ENCODE results near the gene DAND5. TPM values are rescaled to one million over a fixed set of nuclear protein-coding genes. Genes with fewer than 3 reads are reported as not detected.

DAND5 gene, protein sequence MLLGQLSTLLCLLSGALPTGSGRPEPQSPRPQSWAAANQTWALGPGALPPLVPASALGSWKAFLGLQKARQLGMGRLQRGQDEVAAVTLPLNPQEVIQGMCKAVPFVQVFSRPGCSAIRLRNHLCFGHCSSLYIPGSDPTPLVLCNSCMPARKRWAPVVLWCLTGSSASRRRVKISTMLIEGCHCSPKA
- 0.09 to 0.16 TPM in 2 of 5 replicates, not detected in the others for total RNA-seq (2022; extraction: Qiagen RNA extraction; ENCODE audit: low read depth)

DNA sequence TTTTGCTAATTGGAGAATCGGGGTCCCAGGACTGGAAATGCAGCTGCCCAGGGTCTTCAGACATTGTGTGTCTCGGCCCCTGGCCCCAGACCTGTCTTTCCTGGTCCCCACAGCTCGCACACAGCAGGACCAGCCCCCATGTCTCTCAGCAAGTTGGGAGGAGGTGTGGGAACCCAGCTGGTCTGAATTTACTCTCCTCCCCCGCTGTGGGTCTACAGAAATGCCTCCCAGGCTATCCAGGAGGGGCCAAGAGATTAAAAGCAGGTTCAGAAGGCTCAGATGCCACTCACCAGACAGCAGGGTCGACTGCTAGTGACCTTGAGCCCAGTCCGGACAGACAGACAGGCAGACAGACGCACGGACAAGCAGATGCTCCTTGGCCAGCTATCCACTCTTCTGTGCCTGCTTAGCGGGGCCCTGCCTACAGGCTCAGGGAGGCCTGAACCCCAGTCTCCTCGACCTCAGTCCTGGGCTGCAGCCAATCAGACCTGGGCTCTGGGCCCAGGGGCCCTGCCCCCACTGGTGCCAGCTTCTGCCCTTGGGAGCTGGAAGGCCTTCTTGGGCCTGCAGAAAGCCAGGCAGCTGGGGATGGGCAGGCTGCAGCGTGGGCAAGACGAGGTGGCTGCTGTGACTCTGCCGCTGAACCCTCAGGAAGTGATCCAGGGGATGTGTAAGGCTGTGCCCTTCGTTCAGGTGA lies at the start of gene DAND5:
Gene DAND5, plus strand, starts transcription at position 285 of the 697 bp plus-strand sequence. Its CDS starts 85 bp downstream, at position 370.

GRCh38 chr19:12933287-12934072 lies 35.9 kb upstream of the DAND5 start, which contains the start of gene FARSA:
Gene FARSA, minus strand, starts transcription at chr19:12933711. Its CDS starts 15 bp downstream, at chr19:12933696.

DNA sequence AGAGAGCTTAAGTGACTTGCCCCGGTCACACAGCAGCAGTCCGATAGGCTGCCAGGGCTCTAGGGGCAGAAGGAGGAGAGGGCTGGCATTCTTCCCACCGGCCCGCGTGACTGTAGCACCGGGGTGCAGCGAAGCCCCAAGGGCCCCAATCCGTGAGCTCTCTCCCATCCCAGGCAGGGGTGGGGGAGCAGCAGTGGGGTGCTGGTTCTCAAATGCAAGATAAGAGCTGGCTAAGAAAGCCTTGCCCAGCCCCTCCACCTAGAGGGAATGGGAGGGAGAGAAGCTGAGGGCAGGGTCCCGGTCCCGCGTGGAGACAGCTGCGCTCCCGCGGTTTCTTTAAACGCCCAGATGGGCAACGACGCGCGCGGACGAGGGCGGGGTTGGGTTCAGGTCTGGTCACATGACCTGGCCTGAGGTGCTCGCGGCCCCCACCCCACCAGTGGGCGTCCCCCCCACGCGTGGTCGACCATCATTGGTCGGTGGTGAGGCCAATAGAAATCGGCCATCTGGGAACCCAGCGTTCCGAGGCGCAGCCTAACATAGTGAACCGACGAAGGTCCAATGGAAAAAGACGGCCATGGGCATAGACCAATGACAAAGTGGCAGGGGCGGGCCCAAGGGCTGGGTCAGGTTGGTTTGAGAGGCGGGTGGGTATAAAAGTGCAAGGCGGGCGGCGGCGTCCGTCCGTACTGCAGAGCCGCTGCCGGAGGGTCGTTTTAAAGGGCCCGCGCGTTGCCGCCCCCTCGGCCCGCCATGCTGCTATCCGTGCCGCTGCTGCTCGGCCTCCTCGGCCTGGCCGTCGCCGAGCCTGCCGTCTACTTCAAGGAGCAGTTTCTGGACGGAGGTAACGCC lies 31.2 kb upstream of the DAND5 start, which contains the start of gene CALR:
Gene CALR, plus strand, starts transcription at position 683 of the 852 bp plus-strand sequence. Its CDS starts 71 bp downstream, at position 754.

DNA sequence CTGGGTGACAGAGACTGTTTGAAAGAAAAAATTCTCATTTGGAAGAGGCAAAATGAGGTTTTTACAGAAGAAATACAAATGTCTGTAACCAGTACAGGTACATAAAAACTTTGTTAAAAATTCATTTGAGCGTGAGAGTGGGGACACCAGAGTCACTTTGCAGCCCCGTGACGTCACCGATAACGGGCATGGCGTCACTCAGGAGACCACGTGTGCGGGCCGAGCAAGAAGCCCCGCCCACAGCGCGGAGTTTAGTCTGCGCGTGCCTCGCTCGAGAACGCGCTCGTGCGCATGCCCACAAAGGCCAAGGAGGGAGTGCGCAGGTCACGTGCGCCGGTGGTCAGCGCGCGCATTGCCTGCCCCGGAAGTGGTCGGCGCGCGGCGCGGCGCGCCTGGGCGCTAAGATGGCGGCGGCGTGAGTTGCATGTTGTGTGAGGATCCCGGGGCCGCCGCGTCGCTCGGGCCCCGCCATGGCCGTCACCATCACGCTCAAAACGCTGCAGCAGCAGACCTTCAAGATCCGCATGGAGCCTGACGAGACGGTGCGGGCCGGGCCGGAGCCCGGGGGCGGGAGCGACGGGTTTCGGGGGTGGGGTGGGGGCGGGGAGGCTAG lies 23.8 kb upstream of the DAND5 start, which contains the start of gene RAD23A:
Gene RAD23A, plus strand, starts transcription at position 384 of the 613 bp plus-strand sequence. Its CDS starts 87 bp downstream, at position 471.

GRCh38 chr19:12956446-12957388 lies 12.7 kb upstream of the DAND5 start, which contains the start of gene GADD45GIP1:
Gene GADD45GIP1, minus strand, starts transcription at chr19:12957223. Its CDS starts 11 bp downstream, at chr19:12957212.

DNA sequence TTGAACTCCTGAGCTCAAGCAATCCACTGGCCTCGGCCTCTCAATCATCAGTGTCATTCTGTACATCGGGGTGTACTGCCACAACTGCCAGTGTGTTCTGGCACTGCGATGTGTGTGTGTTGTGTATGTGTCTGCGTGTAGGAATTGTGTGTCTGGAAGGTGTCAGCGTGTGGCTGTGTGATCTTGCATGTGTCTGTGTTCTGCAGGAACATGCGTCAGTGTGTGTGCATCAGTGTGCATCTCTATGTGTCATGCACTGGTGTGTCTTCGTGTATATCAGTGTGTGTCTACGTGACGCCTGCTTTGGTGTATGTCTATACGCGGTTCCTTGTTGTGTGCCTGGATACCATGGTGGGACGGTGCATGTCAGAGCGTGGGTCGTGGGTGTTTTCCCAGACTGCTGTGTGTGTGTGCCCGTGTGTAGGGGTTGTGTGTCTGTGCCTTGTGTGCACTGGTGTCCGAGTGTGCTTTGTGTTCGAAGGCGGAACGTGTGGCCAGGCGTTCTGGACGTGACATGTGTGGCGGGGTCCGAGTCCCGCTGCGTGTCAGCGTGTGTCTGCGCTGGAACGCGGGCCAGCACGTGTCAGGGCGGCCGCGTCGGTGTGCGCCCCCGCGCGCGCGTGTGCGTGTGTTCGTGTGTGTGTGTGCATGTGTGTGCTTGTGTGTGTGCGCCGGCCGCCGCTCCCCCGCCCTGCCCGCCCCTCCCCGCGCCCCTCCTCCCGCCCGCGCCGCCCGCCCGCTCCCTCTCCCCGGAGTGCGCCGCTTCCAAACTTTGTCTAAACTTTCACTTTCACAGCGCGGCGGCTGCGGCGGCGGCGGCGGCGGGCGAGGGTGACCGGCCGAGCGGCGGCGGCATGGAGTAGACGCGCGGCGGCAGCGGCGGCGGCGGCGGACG lies 25.6 kb downstream of the DAND5 start, which contains the start of gene NFIX:
Gene NFIX, plus strand, starts transcription at position 775 of the 895 bp plus-strand sequence. CDS start 363 bp downstream, outside the sequence.

Other genes starting within 250 kb of the DAND5 start
- 26.5 to 38.1 TPM (median 34.8 TPM) in 5 replicates for gene TNPO2, start 245.6 kb upstream of the DAND5 start, total RNA-seq (2022; extraction: Qiagen RNA extraction; ENCODE audit: low read depth)
- gene TRIR, start 234.9 kb upstream of the DAND5 start, total RNA-seq (2022; extraction: Qiagen RNA extraction; ENCODE audit: low read depth): 154 to 217 TPM (median 198 TPM) in 5 replicates
- gene GET3, start 232.1 kb upstream of the DAND5 start, total RNA-seq (2022; extraction: Qiagen RNA extraction; ENCODE audit: low read depth): 66.0 to 99.1 TPM (median 96.6 TPM) in 5 replicates
- 0.05 to 0.10 TPM (median 0.08 TPM) in 3 of 5 replicates, not detected in the others for gene BEST2, start 217.8 kb upstream of the DAND5 start, total RNA-seq (2022; extraction: Qiagen RNA extraction; ENCODE audit: low read depth)
- 9.1 to 13.2 TPM (median 10.1 TPM) in 5 replicates for gene HOOK2, start 194.0 kb upstream of the DAND5 start, total RNA-seq (2022; extraction: Qiagen RNA extraction; ENCODE audit: low read depth)
- gene JUNB, start 178.1 kb upstream of the DAND5 start, total RNA-seq (2022; extraction: Qiagen RNA extraction; ENCODE audit: low read depth): 80.8 to 152 TPM (median 131 TPM) in 5 replicates
- 0.41 to 0.94 TPM (median 0.74 TPM) in 5 replicates for gene PRDX2, start 167.8 kb upstream of the DAND5 start, total RNA-seq (2022; extraction: Qiagen RNA extraction; ENCODE audit: low read depth)
- 8.2 to 20.2 TPM (median 11.8 TPM) in 4 of 5 replicates, not detected in the other for gene THSD8, start 167.5 kb upstream of the DAND5 start, total RNA-seq (2022; extraction: Qiagen RNA extraction; ENCODE audit: low read depth)
- 26.5 to 49.9 TPM (median 42.8 TPM) in 5 replicates for gene RNASEH2A, start 163.0 kb upstream of the DAND5 start, total RNA-seq (2022; extraction: Qiagen RNA extraction; ENCODE audit: low read depth)
- 0.10 to 0.77 TPM (median 0.27 TPM) in 4 of 5 replicates, not detected in the other for gene RTBDN, start 135.0 kb upstream of the DAND5 start, total RNA-seq (2022; extraction: Qiagen RNA extraction; ENCODE audit: low read depth)
- 1.0 to 3.0 TPM (median 1.9 TPM) in 5 replicates for gene MAST1, start 131.1 kb upstream of the DAND5 start, total RNA-seq (2022; extraction: Qiagen RNA extraction; ENCODE audit: low read depth)
- 26.4 to 33.8 TPM (median 31.6 TPM) in 5 replicates for gene DNASE2, start 88.1 kb upstream of the DAND5 start, total RNA-seq (2022; extraction: Qiagen RNA extraction; ENCODE audit: low read depth)
- gene KLF1, start 82.4 kb upstream of the DAND5 start, total RNA-seq (2022; extraction: Qiagen RNA extraction; ENCODE audit: low read depth): 0.08 TPM in 1 of 5 replicates, not detected in the others
- gene GCDH, start 78.4 kb upstream of the DAND5 start, total RNA-seq (2022; extraction: Qiagen RNA extraction; ENCODE audit: low read depth): 8.9 to 12.5 TPM (median 9.9 TPM) in 5 replicates
- gene SYCE2, start 50.3 kb upstream of the DAND5 start, total RNA-seq (2022; extraction: Qiagen RNA extraction; ENCODE audit: low read depth): 0.23 to 0.55 TPM (median 0.40 TPM) in 5 replicates
- 77.7 to 87.4 TPM (median 81.4 TPM) in 5 replicates for gene FARSA, start 35.9 kb upstream of the DAND5 start, total RNA-seq (2022; extraction: Qiagen RNA extraction; ENCODE audit: low read depth)
- gene CALR, start 31.0 kb upstream of the DAND5 start, total RNA-seq (2022; extraction: Qiagen RNA extraction; ENCODE audit: low read depth): 606 to 640 TPM (median 607 TPM) in 5 replicates
- gene RAD23A, start 23.7 kb upstream of the DAND5 start, total RNA-seq (2022; extraction: Qiagen RNA extraction; ENCODE audit: low read depth): 73.6 to 84.7 TPM (median 79.2 TPM) in 5 replicates
- gene GADD45GIP1, start 12.4 kb upstream of the DAND5 start, total RNA-seq (2022; extraction: Qiagen RNA extraction; ENCODE audit: low read depth): 30.1 to 55.5 TPM (median 52.4 TPM) in 5 replicates
- 3.8 to 5.0 TPM (median 4.2 TPM) in 5 replicates for gene NFIX, start 25.9 kb downstream of the DAND5 start, total RNA-seq (2022; extraction: Qiagen RNA extraction; ENCODE audit: low read depth)
- 0.62 to 1.0 TPM (median 0.77 TPM) in 5 replicates for gene LYL1, start 133.3 kb downstream of the DAND5 start, total RNA-seq (2022; extraction: Qiagen RNA extraction; ENCODE audit: low read depth)
- 39.1 to 48.0 TPM (median 46.0 TPM) in 5 replicates for gene TRMT1, start 147.2 kb downstream of the DAND5 start, total RNA-seq (2022; extraction: Qiagen RNA extraction; ENCODE audit: low read depth)
- gene NACC1, start 148.7 kb downstream of the DAND5 start, total RNA-seq (2022; extraction: Qiagen RNA extraction; ENCODE audit: low read depth): 34.1 to 43.7 TPM (median 40.6 TPM) in 5 replicates
- gene STX10, start 180.8 kb downstream of the DAND5 start, total RNA-seq (2022; extraction: Qiagen RNA extraction; ENCODE audit: low read depth): 42.3 to 63.0 TPM (median 60.7 TPM) in 5 replicates
- gene IER2, start 180.8 kb downstream of the DAND5 start, total RNA-seq (2022; extraction: Qiagen RNA extraction; ENCODE audit: low read depth): 60.3 to 91.4 TPM (median 81.0 TPM) in 5 replicates

All from A549 treated with CpdA at 1 μM for 4 hours (cell line).